Neutrophil (primary cell): ENCODE data around the gene SMPD2.

ENCODE experiments used
- H3K27ac ChIP-seq: fragments of 200-600 bp; sonication (generic); 2 replicates; pipeline ENCODE4 v1.5.1; 2016; ENCODE audit warnings: mild to moderate bottlenecking, moderate library complexity
- H3K27me3 ChIP-seq: fragments of 200-600 bp; sonication (generic); 2 replicates; pipeline ENCODE4 v1.6.0; 2016; ENCODE audit warnings: mild to moderate bottlenecking
- H3K36me3 ChIP-seq: fragments of 200-600 bp; sonication (generic); 2 replicates; pipeline ENCODE4 v1.5.1; 2017
- H3K4me1 ChIP-seq, 2 experiments: fragments of 200-600 bp in 1 of 2; sonication (generic) in 1 of 2; 1 replicate in 1 of 2; 2 replicates in 1 of 2; pipeline versions ENCODE4 v1.5.1 to v1.6.1; 2013 to 2016; ENCODE audit warnings: low read depth in 1 of 2, low read length in 1 of 2, mild to moderate bottlenecking in 1 of 2, moderate library complexity in 1 of 2; ENCODE audit not compliant: control insufficient read depth in 1 of 2, insufficient read depth in 1 of 2
- H3K4me3 ChIP-seq, 2 experiments: fragments of 200-600 bp in 1 of 2; sonication (generic) in 1 of 2; 1 replicate in 1 of 2; 2 replicates in 1 of 2; pipeline ENCODE4 v1.5.1; 2013 to 2016; ENCODE audit warnings: low read depth in 1 of 2, low read length in 1 of 2, mild to moderate bottlenecking in 1 of 2, moderate library complexity in 1 of 2
- H3K9me3 ChIP-seq: fragments of 200-600 bp; sonication (generic); 2 replicates; pipeline ENCODE4 v1.5.1; 2016
- TF ChIP-seq, protein P1 (sequence below): fragments of 200-600 bp; sonication (generic); IDR thresholded peaks from 2 replicates; pipeline ENCODE4 v1.5.1; 2016; ENCODE audit warnings: antibody characterized with exemption

The SMPD2 gene

DNA sequence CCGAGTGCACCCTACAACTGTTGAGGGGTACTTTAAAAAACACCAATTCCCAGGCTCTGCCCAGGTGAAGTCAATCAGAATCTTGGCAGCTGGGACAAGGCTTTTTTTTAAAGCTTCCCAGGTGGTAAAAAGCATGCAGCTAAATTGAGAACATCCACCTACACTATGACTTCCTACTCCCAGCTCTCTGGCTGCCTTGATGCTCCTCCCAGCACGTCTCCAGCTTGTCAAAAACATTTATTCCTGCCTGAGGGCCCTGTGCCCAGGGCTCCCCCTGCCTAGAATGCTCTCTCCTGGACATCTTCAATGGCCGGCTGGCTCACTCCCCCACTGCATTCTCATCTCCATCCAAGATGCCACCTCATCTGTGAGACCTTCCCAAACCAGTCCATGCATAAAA, 32.6 kb downstream of the SMPD2 start:
- Histone ChIP-seq H3K36me3 (peaks cover 43% of the 10 kb centered on the region), H3K27me3 (no peaks in the 10 kb centered on the region), H3K4me3 (no peak overlapping the region), H3K4me1 (peaks cover 33% of the 10 kb centered on the region in 2 experiments), H3K9me3 (no peaks in the 10 kb centered on the region), H3K27ac (no peak overlapping the region)
- TF ChIP-seq, protein P1, sequence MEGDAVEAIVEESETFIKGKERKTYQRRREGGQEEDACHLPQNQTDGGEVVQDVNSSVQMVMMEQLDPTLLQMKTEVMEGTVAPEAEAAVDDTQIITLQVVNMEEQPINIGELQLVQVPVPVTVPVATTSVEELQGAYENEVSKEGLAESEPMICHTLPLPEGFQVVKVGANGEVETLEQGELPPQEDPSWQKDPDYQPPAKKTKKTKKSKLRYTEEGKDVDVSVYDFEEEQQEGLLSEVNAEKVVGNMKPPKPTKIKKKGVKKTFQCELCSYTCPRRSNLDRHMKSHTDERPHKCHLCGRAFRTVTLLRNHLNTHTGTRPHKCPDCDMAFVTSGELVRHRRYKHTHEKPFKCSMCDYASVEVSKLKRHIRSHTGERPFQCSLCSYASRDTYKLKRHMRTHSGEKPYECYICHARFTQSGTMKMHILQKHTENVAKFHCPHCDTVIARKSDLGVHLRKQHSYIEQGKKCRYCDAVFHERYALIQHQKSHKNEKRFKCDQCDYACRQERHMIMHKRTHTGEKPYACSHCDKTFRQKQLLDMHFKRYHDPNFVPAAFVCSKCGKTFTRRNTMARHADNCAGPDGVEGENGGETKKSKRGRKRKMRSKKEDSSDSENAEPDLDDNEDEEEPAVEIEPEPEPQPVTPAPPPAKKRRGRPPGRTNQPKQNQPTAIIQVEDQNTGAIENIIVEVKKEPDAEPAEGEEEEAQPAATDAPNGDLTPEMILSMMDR: no peak

DNA sequence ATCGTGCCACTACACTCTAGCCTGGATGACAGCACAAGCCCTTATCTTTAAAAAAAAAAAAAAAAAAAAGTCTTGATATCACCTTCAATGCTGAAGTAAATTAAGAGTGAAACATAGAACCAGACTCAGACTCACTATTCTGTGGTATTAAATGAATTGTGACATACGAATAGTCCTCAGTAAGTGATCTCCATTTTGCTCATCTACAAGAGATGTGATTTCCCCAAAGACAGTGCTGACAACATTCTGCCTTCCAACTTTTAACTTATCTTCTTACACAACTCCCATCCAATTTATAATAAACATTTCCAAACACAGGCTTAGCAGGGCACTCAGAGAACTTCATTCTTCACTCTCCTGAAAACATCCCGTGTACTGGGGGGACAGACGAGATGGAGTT, 34.5 kb downstream of the SMPD2 start:
- TF ChIP-seq, protein P1: no peak
- Histone ChIP-seq H3K4me1 (peaks cover 18 to 24% of the 10 kb centered on the region in 2 experiments), H3K36me3 (peaks cover 43% of the 10 kb centered on the region), H3K27me3 (no peaks in the 10 kb centered on the region), H3K27ac (no peak overlapping the region), H3K4me3 (no peak overlapping the region), H3K9me3 (no peaks in the 10 kb centered on the region)

DNA sequence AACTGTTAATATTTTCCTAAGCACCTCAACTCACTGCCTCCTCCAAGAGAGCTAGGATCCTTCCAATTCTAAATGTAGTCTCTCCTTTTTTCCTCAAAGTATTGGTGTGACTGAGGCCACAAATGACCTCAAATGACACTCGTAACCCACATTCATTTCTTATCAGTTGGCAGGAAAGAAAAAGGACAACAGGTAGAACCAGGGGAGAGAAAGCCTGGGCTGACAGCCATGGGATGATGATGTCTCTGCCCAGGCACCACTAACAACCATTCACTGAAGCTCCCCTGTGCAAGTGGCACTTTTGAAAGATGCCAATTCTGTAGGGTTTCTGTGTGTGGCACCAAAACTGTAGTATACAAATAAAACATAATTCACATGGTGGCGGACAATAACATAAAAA, 35.1 kb downstream of the SMPD2 start:
- Histone ChIP-seq H3K27ac (no peak overlapping the region), H3K4me1 (peaks cover 14 to 24% of the 10 kb centered on the region in 2 experiments), H3K27me3 (no peaks in the 10 kb centered on the region), H3K4me3 (no peak overlapping the region), H3K36me3 (peaks cover 43% of the 10 kb centered on the region), H3K9me3 (no peaks in the 10 kb centered on the region)
- TF ChIP-seq, protein P1: no peak

DNA sequence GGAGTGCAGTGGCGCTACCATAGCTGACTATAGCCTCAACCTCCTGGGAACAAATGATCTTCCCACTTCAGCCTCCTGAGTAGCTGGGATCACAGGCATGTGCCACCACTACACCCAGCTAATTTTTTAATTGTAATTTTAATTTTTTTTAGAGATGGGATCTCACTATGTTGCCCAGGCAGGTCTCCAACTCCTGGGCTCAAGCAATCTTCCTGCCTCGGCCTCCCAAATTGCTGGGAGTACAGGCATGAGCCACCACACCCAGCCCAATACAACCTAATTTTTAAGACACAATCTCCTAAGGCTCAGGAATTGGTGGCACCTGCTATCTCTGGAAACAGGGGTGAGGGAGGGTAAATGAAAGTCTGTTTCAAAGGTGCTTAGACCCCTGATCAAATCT, 36.7 kb downstream of the SMPD2 start:
- Histone ChIP-seq H3K27me3 (no peaks in the 10 kb centered on the region), H3K36me3 (peaks cover 43% of the 10 kb centered on the region), H3K4me3 (no peak overlapping the region), H3K27ac (no peak overlapping the region), H3K4me1 (peaks cover 16 to 30% of the 10 kb centered on the region in 2 experiments), H3K9me3 (no peaks in the 10 kb centered on the region)
- TF ChIP-seq, protein P1: no peak

DNA sequence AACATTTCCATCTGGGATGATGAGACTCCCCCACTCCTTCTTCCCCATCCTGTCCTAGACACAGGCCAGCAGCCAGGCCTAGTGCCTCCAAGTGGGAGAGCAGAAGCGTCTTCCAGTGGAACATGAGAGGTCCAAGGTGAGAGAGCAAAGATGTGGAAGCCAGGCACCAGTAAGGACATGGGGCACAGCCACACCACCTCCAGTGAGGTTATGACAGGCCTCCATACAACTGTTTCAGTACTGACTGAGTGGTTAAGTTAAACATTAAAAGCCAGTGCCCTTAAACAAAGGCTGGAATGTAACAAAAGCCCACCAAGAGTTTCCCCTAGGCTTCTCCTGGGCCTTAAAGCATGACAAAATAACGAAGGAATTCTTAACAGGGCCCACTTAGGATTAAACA, 37.2 kb downstream of the SMPD2 start:
- Histone ChIP-seq H3K27ac (no peak overlapping the region), H3K4me3 (no peak overlapping the region), H3K9me3 (no peaks in the 10 kb centered on the region), H3K27me3 (no peaks in the 10 kb centered on the region), H3K4me1 (peaks cover 21 to 33% of the 10 kb centered on the region in 2 experiments), H3K36me3 (peaks cover 43% of the 10 kb centered on the region)
- TF ChIP-seq, protein P1: no peak
